ENCODE measurements around the gene ANKRD17.
"Not testable (repeated sequence)": the region's sequence is repeated elsewhere in the genome, so short reads cannot be mapped to it uniquely, and the experiment has no call there.

Gene ANKRD17

GRCh38 chr4:73258436-73258685, 237 bp downstream of the ANKRD17 start:
- Histone ChIP-seq H4K91ac (ENCODE audit: low read length) (peak overlapping the region; percentile 84), H2BK12ac (ENCODE audit: low read length in 2 of 2) (peak overlapping the region in 1 of 2 experiments; percentile 92), H4K8ac (ENCODE audit: low read length) (peak overlapping the region; percentile 78), H3K4me3 (ENCODE audit: insufficient read depth in 1 of 2, low read depth in 1 of 2, low read length in 2 of 2) (peak overlapping the region; percentile 92 to 100), H2AFZ (ENCODE audit: low read depth, low read length) (peak overlapping the region; percentile 88), H3K9me3 (ENCODE audit: control insufficient read depth, low read length) (no peaks in the 10 kb centered on the region), H3K79me1 (replicated peaks; ENCODE audit: low read length, poor library complexity, severe bottlenecking) (peaks cover 6% of the 10 kb centered on the region), H3K18ac (ENCODE audit: low read depth in 1 of 2, low read length in 2 of 2) (peak overlapping the region; percentile 95 to 100), H3K4me2 (ENCODE audit: low read length, poor library complexity, severe bottlenecking) (peak overlapping the region; percentile 79), H3K4ac (ENCODE audit: low read depth in 1 of 2, low read length in 2 of 2) (peak overlapping the region; percentile 66 to 100), H3K23ac (ENCODE audit: low read length in 2 of 2) (peak overlapping the region; percentile 69 to 100), H3K9ac (ENCODE audit: low read length) (peak overlapping the region; percentile 96), H2BK120ac (ENCODE audit: low read depth, low read length) (peak overlapping the region; percentile 75), H2BK5ac (ENCODE audit: low read depth, low read length, poor library complexity, severe bottlenecking) (peak overlapping the region; percentile 97), H3K27me3 (ENCODE audit: control insufficient read depth in 1 of 2, insufficient read depth in 1 of 2, low read length in 2 of 2) (no peaks in the 10 kb centered on the region), H3K27ac (ENCODE audit: low read length, poor library complexity, severe bottlenecking) (peak overlapping the region; percentile 74), H3K36me3 (ENCODE audit: control insufficient read depth in 1 of 2, insufficient read depth in 2 of 2, low read depth in 1 of 2, low read length in 2 of 2) (peaks cover 0 to 6% of the 10 kb centered on the region in 2 experiments), H3K4me1 (ENCODE audit: control insufficient read depth, insufficient read depth, low read depth, low read length) (peaks cover 1% of the 10 kb centered on the region), H2BK15ac (ENCODE audit: low read depth, poor library complexity, severe bottlenecking) (peak overlapping the region; percentile 97), H2AK5ac (ENCODE audit: low read length, severe bottlenecking) (no peak overlapping the region), H3K14ac (ENCODE audit: low read length in 2 of 2) (peak overlapping the region in 1 of 2 experiments; percentile 100)
- 0% methylated on average over 17 of the region's 30 CpGs for WGBS
- no peak for DNase-seq

GRCh38 chr4:73257651-73258435, 755 bp downstream of the ANKRD17 start:
- 0% methylated on average over 31 of the region's 34 CpGs for WGBS
- Histone ChIP-seq H2BK15ac (ENCODE audit: low read depth, poor library complexity, severe bottlenecking) (no peak overlapping the region), H3K18ac (ENCODE audit: low read depth in 1 of 2, low read length in 2 of 2) (peak overlapping the region; percentile 95 to 100), H3K36me3 (ENCODE audit: control insufficient read depth in 1 of 2, insufficient read depth in 2 of 2, low read depth in 1 of 2, low read length in 2 of 2) (peaks cover 0 to 6% of the 10 kb centered on the region in 2 experiments), H3K4me1 (ENCODE audit: control insufficient read depth, insufficient read depth, low read depth, low read length) (peaks cover 1% of the 10 kb centered on the region), H3K9me3 (ENCODE audit: control insufficient read depth, low read length) (no peaks in the 10 kb centered on the region), H3K27ac (ENCODE audit: low read length, poor library complexity, severe bottlenecking) (peak overlapping the region; percentile 74), H2BK120ac (ENCODE audit: low read depth, low read length) (peak overlapping the region; percentile 75), H2BK12ac (ENCODE audit: low read length in 2 of 2) (peak overlapping the region in 1 of 2 experiments; percentile 92), H3K4ac (ENCODE audit: low read depth in 1 of 2, low read length in 2 of 2) (peak overlapping the region; percentile 66 to 100), H3K27me3 (ENCODE audit: control insufficient read depth in 1 of 2, insufficient read depth in 1 of 2, low read length in 2 of 2) (no peaks in the 10 kb centered on the region), H3K4me3 (ENCODE audit: insufficient read depth in 1 of 2, low read depth in 1 of 2, low read length in 2 of 2) (peak overlapping the region; percentile 92 to 100), H2AK5ac (ENCODE audit: low read length, severe bottlenecking) (no peak overlapping the region), H2BK5ac (ENCODE audit: low read depth, low read length, poor library complexity, severe bottlenecking) (peak overlapping the region; percentile 97), H4K91ac (ENCODE audit: low read length) (peak overlapping the region; percentile 84), H2AFZ (ENCODE audit: low read depth, low read length) (peak overlapping the region; percentile 88), H3K23ac (ENCODE audit: low read length in 2 of 2) (peak overlapping the region; percentile 69 to 100), H3K4me2 (ENCODE audit: low read length, poor library complexity, severe bottlenecking) (peak overlapping the region; percentile 79), H4K8ac (ENCODE audit: low read length) (peak overlapping the region; percentile 78), H3K14ac (ENCODE audit: low read length in 2 of 2) (peak overlapping the region in 1 of 2 experiments; percentile 100), H3K9ac (ENCODE audit: low read length) (peak overlapping the region; percentile 96), H3K79me1 (replicated peaks; ENCODE audit: low read length, poor library complexity, severe bottlenecking) (peaks cover 2% of the 10 kb centered on the region)
- peak; percentile 85 for DNase-seq

GRCh38 chr4:73257234-73257633, 1.4 kb downstream of the ANKRD17 start:
- H3K27ac ChIP-seq (ENCODE audit: low read length, poor library complexity, severe bottlenecking) = peak overlapping the region; percentile 74
- peaks cover 0 to 10% of the 10 kb centered on the region in 2 experiments for H3K36me3 ChIP-seq (ENCODE audit: control insufficient read depth in 1 of 2, insufficient read depth in 2 of 2, low read depth in 1 of 2, low read length in 2 of 2)
- no peaks in the 10 kb centered on the region for H3K79me1 ChIP-seq (replicated peaks; ENCODE audit: low read length, poor library complexity, severe bottlenecking)
- H3K4me2 ChIP-seq (ENCODE audit: low read length, poor library complexity, severe bottlenecking) = peak overlapping the region; percentile 55
- 0% methylated on average over 3 of the region's 6 CpGs for WGBS
- H2AFZ ChIP-seq (ENCODE audit: low read depth, low read length) = no peak overlapping the region
- no peak overlapping the region for H4K8ac ChIP-seq (ENCODE audit: low read length)
- H2BK12ac ChIP-seq (ENCODE audit: low read length in 2 of 2) = no peak overlapping the region
- H2BK15ac ChIP-seq (ENCODE audit: low read depth, poor library complexity, severe bottlenecking) = no peak overlapping the region
- no peak overlapping the region for H3K23ac ChIP-seq (ENCODE audit: low read length in 2 of 2)
- H3K27me3 ChIP-seq (ENCODE audit: control insufficient read depth in 1 of 2, insufficient read depth in 1 of 2, low read length in 2 of 2) = no peaks in the 10 kb centered on the region
- no peak overlapping the region for H4K91ac ChIP-seq (ENCODE audit: low read length)
- H3K14ac ChIP-seq (ENCODE audit: low read length in 2 of 2) = no peak overlapping the region
- peak overlapping the region; percentile 96 for H3K9ac ChIP-seq (ENCODE audit: low read length)
- H2AK5ac ChIP-seq (ENCODE audit: low read length, severe bottlenecking) = no peak overlapping the region
- H3K4me1 ChIP-seq (ENCODE audit: control insufficient read depth, insufficient read depth, low read depth, low read length) = peaks cover 1% of the 10 kb centered on the region
- no peak overlapping the region for H3K4ac ChIP-seq (ENCODE audit: low read depth in 1 of 2, low read length in 2 of 2)
- peak overlapping the region; percentile 38 to 92 for H3K4me3 ChIP-seq (ENCODE audit: insufficient read depth in 1 of 2, low read depth in 1 of 2, low read length in 2 of 2)
- H3K9me3 ChIP-seq (ENCODE audit: control insufficient read depth, low read length) = no peaks in the 10 kb centered on the region
- no peak overlapping the region for H2BK5ac ChIP-seq (ENCODE audit: low read depth, low read length, poor library complexity, severe bottlenecking)
- peak; percentile 92 for DNase-seq
- H2BK120ac ChIP-seq (ENCODE audit: low read depth, low read length) = no peak overlapping the region
- no peak overlapping the region for H3K18ac ChIP-seq (ENCODE audit: low read depth in 1 of 2, low read length in 2 of 2)

GRCh38 chr4:73255847-73256246, 2.8 kb downstream of the ANKRD17 start:
- H4K8ac ChIP-seq (ENCODE audit: low read length); H4K91ac ChIP-seq (ENCODE audit: low read length); H2BK15ac ChIP-seq (ENCODE audit: low read depth, poor library complexity, severe bottlenecking); H3K4me2 ChIP-seq (ENCODE audit: low read length, poor library complexity, severe bottlenecking); H3K4ac ChIP-seq (ENCODE audit: low read depth in 1 of 2, low read length in 2 of 2); H2AK5ac ChIP-seq (ENCODE audit: low read length, severe bottlenecking); H3K27ac ChIP-seq (ENCODE audit: low read length, poor library complexity, severe bottlenecking); H3K79me1 ChIP-seq (replicated peaks; ENCODE audit: low read length, poor library complexity, severe bottlenecking); H2BK12ac ChIP-seq (ENCODE audit: low read length in 2 of 2); H3K18ac ChIP-seq (ENCODE audit: low read depth in 1 of 2, low read length in 2 of 2); H3K4me1 ChIP-seq (ENCODE audit: control insufficient read depth, insufficient read depth, low read depth, low read length); H3K27me3 ChIP-seq (ENCODE audit: control insufficient read depth in 1 of 2, insufficient read depth in 1 of 2, low read length in 2 of 2); H2BK120ac ChIP-seq (ENCODE audit: low read depth, low read length); H3K23ac ChIP-seq (ENCODE audit: low read length in 2 of 2); H3K14ac ChIP-seq (ENCODE audit: low read length in 2 of 2); H3K9me3 ChIP-seq (ENCODE audit: control insufficient read depth, low read length); H2AFZ ChIP-seq (ENCODE audit: low read depth, low read length); DNase-seq; H2BK5ac ChIP-seq (ENCODE audit: low read depth, low read length, poor library complexity, severe bottlenecking): not testable (repeated sequence)
- Histone ChIP-seq H3K9ac (ENCODE audit: low read length) (peak overlapping the region; percentile 96), H3K36me3 (ENCODE audit: control insufficient read depth in 1 of 2, insufficient read depth in 2 of 2, low read depth in 1 of 2, low read length in 2 of 2) (peaks cover 0 to 13% of the 10 kb centered on the region in 2 experiments), H3K4me3 (ENCODE audit: insufficient read depth in 1 of 2, low read depth in 1 of 2, low read length in 2 of 2) (peak overlapping the region in 1 of 2 experiments; percentile 92)
- WGBS = 98% methylated on average over 7 of the region's 8 CpGs

Data from mesenchymal stem cell (in vitro differentiated cells and primary cell).